H9 (cell line): Measurements from ENCODE around the gene MARCKS. TPM values are rescaled to one million over a fixed set of nuclear protein-coding genes. Genes with fewer than 3 reads are reported as not detected.

Experiments
- DNase-seq: peaks from one replicate; pipeline ENCODE4 v3.0.0-alpha.2; 2017
- H2AFZ ChIP-seq: one replicate; pipeline ENCODE4 v1.6.1; 2013; ENCODE audit warnings: mild to moderate bottlenecking, low read length, control low read depth, moderate library complexity
- H2AK5ac ChIP-seq: 2 replicates; pipeline ENCODE4 v1.6.1; 2013; ENCODE audit warnings: low read length, control low read depth, mixed read lengths; ENCODE audit not compliant: insufficient read length
- H2BK120ac ChIP-seq: one replicate; pipeline ENCODE4 v1.6.1; 2013; ENCODE audit warnings: low read depth, mild to moderate bottlenecking, low read length, control low read depth, inconsistent platforms; ENCODE audit not compliant: poor library complexity, severe bottlenecking
- H2BK12ac ChIP-seq: 2 replicates; pipeline ENCODE4 v1.6.1; 2013; ENCODE audit warnings: low read length, control low read depth, mixed read lengths, low read depth; ENCODE audit not compliant: insufficient read length
- H2BK15ac ChIP-seq: 2 replicates; pipeline ENCODE4 v1.6.1; 2013; ENCODE audit warnings: low read depth, low read length, control low read depth
- H2BK20ac ChIP-seq: one replicate; pipeline ENCODE4 v1.6.1; 2013; ENCODE audit warnings: low read depth, mild to moderate bottlenecking, low read length, control low read depth, inconsistent platforms; ENCODE audit not compliant: poor library complexity, severe bottlenecking
- H2BK5ac ChIP-seq: 2 replicates; pipeline ENCODE4 v1.6.1; 2013; ENCODE audit warnings: low read length, control low read depth, mixed read lengths; ENCODE audit not compliant: insufficient read length
- H3K14ac ChIP-seq: 2 replicates; pipeline ENCODE4 v1.6.1; 2013; ENCODE audit warnings: low read length, control low read depth; ENCODE audit not compliant: insufficient read depth
- H3K18ac ChIP-seq: 2 replicates; pipeline ENCODE4 v1.6.1; 2013; ENCODE audit warnings: low read depth, mild to moderate bottlenecking, mixed read lengths, low read length, control low read depth; ENCODE audit not compliant: insufficient read length
- H3K23ac ChIP-seq: 2 replicates; pipeline ENCODE4 v1.6.1; 2013; ENCODE audit warnings: low read length, control low read depth, mixed read lengths, low read depth; ENCODE audit not compliant: insufficient read length
- H3K23me2 ChIP-seq: 2 replicates; pipeline ENCODE4 v1.6.1; 2013; ENCODE audit warnings: low read depth, mild to moderate bottlenecking, mixed read lengths, low read length, control low read depth; ENCODE audit not compliant: insufficient read length, poor library complexity, severe bottlenecking
- H3K27ac ChIP-seq: 2 replicates; pipeline ENCODE4 v1.5.1; 2013; ENCODE audit warnings: low read length, control low read depth, mixed read lengths, low read depth; ENCODE audit not compliant: insufficient read length
- H3K27me3 ChIP-seq: 2 replicates; pipeline ENCODE4 v1.6.1; 2013; ENCODE audit warnings: low read length, control low read depth, inconsistent platforms; ENCODE audit not compliant: insufficient read depth
- H3K4ac ChIP-seq: 2 replicates; pipeline ENCODE4 v1.6.1; 2013; ENCODE audit warnings: low read depth, mild to moderate bottlenecking, control low read depth, inconsistent platforms, low read length, moderate library complexity
- H3K4me1 ChIP-seq: 2 replicates; pipeline ENCODE4 v1.6.1; 2013; ENCODE audit warnings: low read length, control low read depth, inconsistent platforms; ENCODE audit not compliant: insufficient read depth
- H3K4me2 ChIP-seq: 2 replicates; pipeline ENCODE4 v1.6.1; 2013; ENCODE audit warnings: low read length, control low read depth, mixed read lengths; ENCODE audit not compliant: insufficient read length, insufficient read depth
- H3K56ac ChIP-seq: 2 replicates; pipeline ENCODE4 v1.6.1; 2013; ENCODE audit warnings: low read depth, mild to moderate bottlenecking, mixed read lengths, low read length, control low read depth; ENCODE audit not compliant: insufficient read length
- H3K79me1 ChIP-seq: 2 replicates; pipeline ENCODE4 v1.6.1; 2013; ENCODE audit warnings: low read depth, mild to moderate bottlenecking, moderate library complexity, low read length, control low read depth, inconsistent platforms; ENCODE audit not compliant: insufficient read depth, poor library complexity, severe bottlenecking
- H3K79me2 ChIP-seq: 2 replicates; pipeline ENCODE4 v1.6.1; 2013; ENCODE audit warnings: low read length, control low read depth, inconsistent platforms; ENCODE audit not compliant: insufficient read depth
- H3K9ac ChIP-seq: 2 replicates; pipeline ENCODE4 v1.6.1; 2013; ENCODE audit warnings: low read length, control low read depth, mixed read lengths; ENCODE audit not compliant: insufficient read length; ENCODE audit errors: extremely low read depth
- H3K9me3 ChIP-seq: one replicate; pipeline ENCODE4 v1.6.1; 2013; ENCODE audit warnings: low read depth, low read length, inconsistent platforms; ENCODE audit not compliant: control insufficient read depth
- H3T11ph ChIP-seq: one replicate; pipeline ENCODE4 v1.6.1; 2013; ENCODE audit warnings: mild to moderate bottlenecking, low read length, control low read depth, inconsistent platforms
- H4K20me1 ChIP-seq: one replicate; pipeline ENCODE4 v1.6.1; 2013; ENCODE audit not compliant: control insufficient read depth, insufficient read length, insufficient read depth
- H4K5ac ChIP-seq: 2 replicates; pipeline ENCODE4 v1.6.1; 2013; ENCODE audit warnings: low read depth, mild to moderate bottlenecking, mixed read lengths, low read length, control low read depth; ENCODE audit not compliant: insufficient read length
- H4K8ac ChIP-seq: replicated peaks from 2 replicates; pipeline ENCODE4 v1.6.1; 2013; ENCODE audit warnings: low read length, control low read depth, mixed read lengths, low read depth; ENCODE audit not compliant: insufficient read length
- H4K91ac ChIP-seq: 2 replicates; pipeline ENCODE4 v1.6.1; 2013; ENCODE audit warnings: low read depth, mild to moderate bottlenecking, moderate library complexity, mixed read lengths, low read length, control low read depth; ENCODE audit not compliant: insufficient read length
- H3K27ac Mint-ChIP-seq, 3 experiments: 2 replicates in 2 of 3; 3 replicates in 1 of 3; pipeline ENCODE4 v1.8.0; 2020 to 2021; ENCODE audit warnings: mixed read lengths in 3 of 3, mild to moderate bottlenecking in 1 of 3, moderate library complexity in 1 of 3
- H3K27me3 Mint-ChIP-seq: 2 replicates; pipeline ENCODE4 v1.8.0; 2021; ENCODE audit warnings: low read depth, mild to moderate bottlenecking, moderate library complexity, mixed read lengths
- H3K36me3 Mint-ChIP-seq, 3 experiments: 2 replicates in 2 of 3; 3 replicates in 1 of 3; pipeline ENCODE4 v1.8.0; 2020 to 2021; ENCODE audit warnings: low read depth in 3 of 3, mixed read lengths in 3 of 3; ENCODE audit not compliant: insufficient read depth in 1 of 3
- H3K4me1 Mint-ChIP-seq, 2 experiments: 2 replicates each; pipeline ENCODE4 v1.8.0; 2020; ENCODE audit warnings: mixed read lengths in 2 of 2
- H3K4me3 Mint-ChIP-seq, 2 experiments: 2 replicates in 1 of 2; 3 replicates in 1 of 2; pipeline ENCODE4 v1.8.0; 2020 to 2021; ENCODE audit warnings: mild to moderate bottlenecking in 2 of 2, mixed read lengths in 2 of 2, moderate library complexity in 1 of 2
- H3K9me3 Mint-ChIP-seq, 2 experiments: 2 replicates in 1 of 2; 3 replicates in 1 of 2; pipeline ENCODE4 v1.8.0; 2020; ENCODE audit warnings: mild to moderate bottlenecking in 2 of 2, mixed read lengths in 2 of 2, moderate library complexity in 1 of 2
- WGBS: extraction: QIAGEN DNeasy Blood & Tissue Kit; methylation state at CpG from one replicate; pipeline ENCODE4 v1.1.7; 2013; ENCODE audit warnings: missing lambda C conversion rate, low lambda C conversion rate, mixed read lengths; ENCODE audit not compliant: insufficient read length; ENCODE audit errors: extremely low coverage; 5-methylcytosine and 5-hydroxymethylcytosine counted together
- total RNA-seq: library from RNA; stranded (reverse); gene quantifications from 2 replicates; pipeline ENCODE4 v1.2.1, GENCODE V29; 2021
- TF ChIP-seq, protein P1 (sequence below): fragments of 200-600 bp; sonication (generic); conservative IDR thresholded peaks from 3 replicates; pipeline ENCODE4 v1.8.0; 2021; ENCODE audit warnings: antibody characterized with exemption, mild to moderate bottlenecking

Gene MARCKS
- total RNA-seq, 1 experiment from 2014 or later: 164 TPM

GRCh38 chr6:113829696-113830045 lies 27.5 kb upstream of the MARCKS start:
- H3K27ac Mint-ChIP-seq: no peak overlapping the region
- Histone ChIP-seq H2BK15ac (no peak overlapping the region), H2BK12ac (no peak overlapping the region), H3K4ac (no peak overlapping the region), H4K5ac (no peak overlapping the region), H4K8ac (no peak overlapping the region), H2BK20ac (no peak overlapping the region), H4K20me1 (no peaks in the 10 kb centered on the region), H3K27ac (no peak overlapping the region), H2BK120ac (no peak overlapping the region), H3K79me1 (no peaks in the 10 kb centered on the region), H3K79me2 (no peaks in the 10 kb centered on the region), H3K14ac (no peak overlapping the region), H2BK5ac (no peak overlapping the region), H3T11ph (no peak overlapping the region), H3K23ac (no peak overlapping the region), H2AK5ac (no peak overlapping the region), H3K18ac (no peak overlapping the region), H3K4me1 (peaks cover 2% of the 10 kb centered on the region; the same call in 1 of the 2 replicates), H3K27me3 (no peaks in the 10 kb centered on the region), H2AFZ (no peak overlapping the region), H3K9ac (no peak overlapping the region), H4K91ac (no peak overlapping the region), H3K9me3 (no peaks in the 10 kb centered on the region), H3K4me2 (no peak overlapping the region), H3K23me2 (no peaks in the 10 kb centered on the region), H3K56ac (no peak overlapping the region)
- H3K27me3 Mint-ChIP-seq: peaks cover 20% of the 10 kb centered on the region
- peaks cover 10 to 11% of the 10 kb centered on the region in 2 experiments for H3K4me1 Mint-ChIP-seq
- H3K9me3 Mint-ChIP-seq: no peaks in the 10 kb centered on the region
- no peak overlapping the region for H3K4me3 Mint-ChIP-seq
- TF ChIP-seq, protein P1, sequence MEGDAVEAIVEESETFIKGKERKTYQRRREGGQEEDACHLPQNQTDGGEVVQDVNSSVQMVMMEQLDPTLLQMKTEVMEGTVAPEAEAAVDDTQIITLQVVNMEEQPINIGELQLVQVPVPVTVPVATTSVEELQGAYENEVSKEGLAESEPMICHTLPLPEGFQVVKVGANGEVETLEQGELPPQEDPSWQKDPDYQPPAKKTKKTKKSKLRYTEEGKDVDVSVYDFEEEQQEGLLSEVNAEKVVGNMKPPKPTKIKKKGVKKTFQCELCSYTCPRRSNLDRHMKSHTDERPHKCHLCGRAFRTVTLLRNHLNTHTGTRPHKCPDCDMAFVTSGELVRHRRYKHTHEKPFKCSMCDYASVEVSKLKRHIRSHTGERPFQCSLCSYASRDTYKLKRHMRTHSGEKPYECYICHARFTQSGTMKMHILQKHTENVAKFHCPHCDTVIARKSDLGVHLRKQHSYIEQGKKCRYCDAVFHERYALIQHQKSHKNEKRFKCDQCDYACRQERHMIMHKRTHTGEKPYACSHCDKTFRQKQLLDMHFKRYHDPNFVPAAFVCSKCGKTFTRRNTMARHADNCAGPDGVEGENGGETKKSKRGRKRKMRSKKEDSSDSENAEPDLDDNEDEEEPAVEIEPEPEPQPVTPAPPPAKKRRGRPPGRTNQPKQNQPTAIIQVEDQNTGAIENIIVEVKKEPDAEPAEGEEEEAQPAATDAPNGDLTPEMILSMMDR: no peak
- H3K36me3 Mint-ChIP-seq: no peaks in the 10 kb centered on the region
- DNase-seq: no peak
- WGBS: no CpG with 5 or more reads among the region's 1 CpG
